CD4-positive, CD25-positive, alpha-beta regulatory T cell (primary cell): ENCODE data around the gene PAPPA. TPM values are rescaled to one million over a fixed set of nuclear protein-coding genes. Genes with fewer than 3 reads are reported as not detected.

Source experiments
- ATAC-seq, 2 donors: fragments of 150-1000 bp; cut with Tn5 transposase; one replicate each; pipeline ENCODE4 v1.10.0; 2021; ENCODE audit warnings: low read depth in 2 of 2, moderate number of reproducible peaks in 2 of 2, moderate library complexity in 1 of 2
- DNase-seq, 3 donors: peaks; one replicate each; pipeline versions ENCODE4 v3.0.0 to v3.0.0-alpha.2; 2012 to 2022; ENCODE audit warnings: mixed read lengths in 1 of 3
- H3K27ac ChIP-seq: one replicate; pipeline ENCODE4 v1.7.0; 2013; ENCODE audit warnings: mild to moderate bottlenecking, low read length; ENCODE audit not compliant: insufficient read depth, poor library complexity, severe bottlenecking
- H3K27me3 ChIP-seq: one replicate; pipeline ENCODE4 v1.7.0; 2013; ENCODE audit warnings: low read length; ENCODE audit not compliant: control insufficient read depth, insufficient read depth
- H3K36me3 ChIP-seq: one replicate; pipeline ENCODE4 v1.7.0; 2013; ENCODE audit warnings: mild to moderate bottlenecking, low read length, moderate library complexity; ENCODE audit not compliant: control insufficient read depth, insufficient read depth
- H3K4me1 ChIP-seq: 2 replicates; pipeline ENCODE4 v1.7.0; 2013; ENCODE audit warnings: mild to moderate bottlenecking, low read length; ENCODE audit not compliant: insufficient read depth, control insufficient read depth, poor library complexity, severe bottlenecking
- H3K4me3 ChIP-seq: one replicate; pipeline ENCODE4 v1.7.0; 2013; ENCODE audit warnings: low read depth, mild to moderate bottlenecking, low read length, moderate library complexity
- H3K9me3 ChIP-seq, 2 experiments: 1 replicate in 1 of 2; 2 replicates in 1 of 2; pipeline ENCODE4 v1.7.0; 2013; ENCODE audit warnings: low read length in 2 of 2, mild to moderate bottlenecking in 1 of 2, moderate library complexity in 1 of 2; ENCODE audit not compliant: control insufficient read depth in 2 of 2
- H3K27ac Mint-ChIP-seq, 3 donors: one replicate each; pipeline ENCODE4 v1.8.0; 2020 to 2022; ENCODE audit warnings: mild to moderate bottlenecking in 3 of 3, mixed read lengths in 3 of 3, moderate library complexity in 2 of 3
- H3K27me3 Mint-ChIP-seq: one replicate; pipeline ENCODE4 v1.8.0; 2022; ENCODE audit warnings: mild to moderate bottlenecking, mixed read lengths
- H3K36me3 Mint-ChIP-seq: one replicate; pipeline ENCODE4 v1.8.0; 2020; ENCODE audit warnings: mixed read lengths
- H3K4me1 Mint-ChIP-seq, 4 donors: one replicate each; pipeline ENCODE4 v1.8.0; 2020 to 2022; ENCODE audit warnings: mixed read lengths in 4 of 4, mild to moderate bottlenecking in 1 of 4
- H3K4me3 Mint-ChIP-seq, 4 donors: one replicate each; pipeline ENCODE4 v1.8.0; 2020 to 2022; ENCODE audit warnings: mild to moderate bottlenecking in 4 of 4, mixed read lengths in 4 of 4, moderate library complexity in 3 of 4
- H3K9me3 Mint-ChIP-seq, 7 donors: one replicate each; pipeline ENCODE4 v1.8.0; 2020 to 2022; ENCODE audit warnings: mixed read lengths in 7 of 7, mild to moderate bottlenecking in 3 of 7, moderate library complexity in 2 of 7
- polyA plus RNA-seq, 4 donors: library from polyadenylated mRNA; unstranded; fragments of 300-500 nt; fragmentation: Illumina TruSeq; gene quantifications; one replicate each; pipeline ENCODE4 v1.2.3, GENCODE V29; 2021
- total RNA-seq: library from RNA; stranded (reverse); gene quantifications from one replicate; pipeline ENCODE4 v1.2.3, GENCODE V29; 2022

The PAPPA gene
- total and polyA plus RNA-seq, 5 donors from 2014 or later, result 0.01 to 0.42 (median 0.09) TPM; not detected in 1

DNA sequence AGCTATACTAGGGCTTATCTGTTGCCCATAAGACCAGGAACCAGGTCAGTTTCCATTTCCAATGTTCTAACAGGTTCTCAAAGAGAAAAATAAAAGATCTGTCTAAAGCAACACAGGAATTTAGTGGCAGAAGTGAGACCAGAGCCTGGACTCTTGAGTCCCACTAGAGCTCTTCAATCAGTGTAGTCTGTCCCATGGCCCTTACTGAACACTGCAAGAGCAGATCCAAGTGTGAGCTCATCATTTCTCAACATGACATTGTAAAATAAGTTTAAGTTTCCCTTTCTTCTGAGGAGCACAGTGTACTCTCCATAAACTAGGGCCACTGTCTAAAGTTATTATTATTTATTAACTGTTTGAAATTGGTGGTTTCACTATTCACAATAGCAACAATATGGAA is 8.6 kb upstream of the PAPPA start:
- H3K36me3 ChIP-seq, result no peaks in the 10 kb centered on the region
- H3K27ac ChIP-seq, result no peak overlapping the region
- DNase-seq, result no peak
- no peaks in the 10 kb centered on the region for H3K9me3 ChIP-seq
- ATAC-seq, result no peak
- H3K4me1 ChIP-seq, result no peaks in the 10 kb centered on the region
- H3K4me3 ChIP-seq, result no peak overlapping the region
- peaks cover 4% of the 10 kb centered on the region for H3K27me3 Mint-ChIP-seq
- no peaks in the 10 kb centered on the region for H3K36me3 Mint-ChIP-seq
- H3K4me1 Mint-ChIP-seq, result no peaks in the 10 kb centered on the region
- H3K4me3 Mint-ChIP-seq, result no peak overlapping the region
- no peak overlapping the region for H3K27ac Mint-ChIP-seq
- peaks cover 0 to 6% (median 0%) of the 10 kb centered on the region in 7 donors for H3K9me3 Mint-ChIP-seq
- no peaks in the 10 kb centered on the region for H3K27me3 ChIP-seq

DNA sequence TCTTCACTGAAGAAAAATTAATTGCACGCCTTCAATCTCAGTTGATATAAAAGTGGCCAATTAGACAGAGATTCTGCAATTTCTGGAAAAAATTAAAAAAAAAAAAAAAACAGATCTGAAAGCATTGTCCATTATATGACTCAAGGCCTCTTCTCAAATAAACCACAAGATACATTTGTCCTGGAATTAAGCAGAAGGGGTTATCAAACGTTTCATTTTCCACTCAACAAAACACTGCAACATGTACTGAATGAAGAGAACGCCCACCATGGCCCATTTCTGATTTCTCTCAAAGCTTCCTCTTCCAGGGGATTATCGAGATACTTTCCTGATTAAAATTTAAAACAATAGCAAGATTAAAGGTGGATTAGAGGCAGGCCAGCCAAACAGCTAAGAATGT is 5.8 kb upstream of the PAPPA start:
- Mint-ChIP-seq H3K36me3 (no peaks in the 10 kb centered on the region), H3K9me3 (peaks cover 0 to 6% (median 0%) of the 10 kb centered on the region in 7 donors), H3K27ac (no peak overlapping the region), H3K27me3 (peaks cover 22% of the 10 kb centered on the region), H3K4me3 (no peak overlapping the region), H3K4me1 (peaks cover 0 to 2% (median 0%) of the 10 kb centered on the region in 4 donors)
- Histone ChIP-seq H3K36me3 (no peaks in the 10 kb centered on the region), H3K27me3 (peaks cover 12% of the 10 kb centered on the region), H3K27ac (no peak overlapping the region), H3K4me1 (no peaks in the 10 kb centered on the region), H3K4me3 (no peak overlapping the region), H3K9me3 (no peaks in the 10 kb centered on the region)
- DNase-seq, result no peak
- no peak for ATAC-seq

DNA sequence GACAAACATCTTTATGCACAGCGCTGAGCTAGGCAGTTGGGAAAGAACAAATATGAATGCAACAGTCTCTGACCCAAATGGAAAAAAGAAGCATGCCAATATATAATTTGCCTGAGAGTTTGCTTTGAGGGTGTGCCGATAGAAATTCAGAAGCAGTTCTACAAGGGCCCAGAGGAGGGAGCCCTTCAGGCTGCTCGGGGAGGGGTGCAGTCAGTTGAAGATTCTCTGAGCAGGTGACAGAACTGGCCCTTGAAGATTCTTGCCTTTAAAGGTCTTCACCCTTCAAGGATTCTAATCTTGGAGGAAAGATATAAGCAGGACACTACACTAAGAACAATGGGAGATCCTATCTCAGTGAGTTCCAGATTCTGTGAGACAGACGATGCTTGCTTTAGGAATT is 3.7 kb upstream of the PAPPA start:
- H3K4me3 Mint-ChIP-seq, result no peak overlapping the region
- Histone ChIP-seq H3K4me3 (no peak overlapping the region), H3K36me3 (no peaks in the 10 kb centered on the region), H3K27ac (no peak overlapping the region), H3K4me1 (no peaks in the 10 kb centered on the region), H3K9me3 (no peaks in the 10 kb centered on the region), H3K27me3 (peaks cover 18% of the 10 kb centered on the region)
- H3K27me3 Mint-ChIP-seq, result peaks cover 34% of the 10 kb centered on the region
- no peak for ATAC-seq
- no peak overlapping the region for H3K27ac Mint-ChIP-seq
- DNase-seq, result peak in 1 of 3 donors; percentile 3
- H3K36me3 Mint-ChIP-seq, result no peaks in the 10 kb centered on the region
- peaks cover 0 to 5% (median 1%) of the 10 kb centered on the region in 4 donors for H3K4me1 Mint-ChIP-seq
- H3K9me3 Mint-ChIP-seq, result peaks cover 0 to 3% (median 0%) of the 10 kb centered on the region in 7 donors

DNA sequence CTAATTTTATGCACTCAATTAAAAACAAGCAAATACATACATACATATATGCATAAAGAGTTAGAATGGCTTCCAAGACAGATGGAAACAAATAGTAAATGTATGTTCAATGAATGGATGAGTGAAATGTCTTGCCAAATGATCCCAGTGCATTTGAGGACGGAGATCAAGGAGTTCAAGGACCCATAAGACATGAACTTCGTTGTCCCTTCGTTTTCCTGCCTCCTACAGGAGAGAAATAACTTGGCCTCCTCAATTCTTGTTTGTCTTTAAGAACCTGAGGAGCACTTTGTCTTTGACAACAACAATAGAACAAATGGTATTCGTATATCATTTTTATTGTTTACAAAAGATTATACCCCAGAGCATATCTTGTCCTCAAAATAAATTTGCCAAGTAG is 2.4 kb upstream of the PAPPA start:
- Histone ChIP-seq H3K27ac (no peak overlapping the region), H3K36me3 (no peaks in the 10 kb centered on the region), H3K27me3 (peaks cover 24% of the 10 kb centered on the region), H3K9me3 (no peaks in the 10 kb centered on the region), H3K4me1 (no peaks in the 10 kb centered on the region), H3K4me3 (no peak overlapping the region)
- Mint-ChIP-seq H3K27ac (no peak overlapping the region), H3K27me3 (peaks cover 46% of the 10 kb centered on the region), H3K4me3 (no peak overlapping the region), H3K4me1 (peaks cover 0 to 12% (median 1%) of the 10 kb centered on the region in 4 donors), H3K9me3 (peaks cover 0 to 4% (median 0%) of the 10 kb centered on the region in 7 donors), H3K36me3 (no peaks in the 10 kb centered on the region)
- ATAC-seq (no peak), DNase-seq (no peak)

DNA sequence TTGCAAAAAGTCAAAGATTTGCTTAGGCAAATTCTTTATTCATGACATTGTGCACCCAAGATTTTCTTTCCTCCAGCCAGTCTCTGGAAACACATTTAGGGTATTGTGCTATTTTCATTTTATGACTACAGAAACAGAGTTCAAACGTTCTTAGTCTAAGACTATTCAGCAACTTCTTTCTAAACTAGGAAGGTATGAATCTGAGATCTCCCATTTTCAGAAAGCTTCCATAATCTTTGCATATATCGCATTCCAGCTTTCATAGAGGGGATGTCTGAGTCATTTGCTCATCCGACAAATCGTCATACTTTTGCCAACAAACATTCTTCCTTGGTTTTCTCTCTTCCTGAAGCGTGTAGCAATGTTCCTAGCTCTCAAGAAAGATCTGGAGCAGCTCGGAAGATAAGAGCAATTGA is 1.6 kb upstream of the PAPPA start:
- peaks cover 48% of the 10 kb centered on the region for H3K27me3 Mint-ChIP-seq
- ATAC-seq (no peak), DNase-seq (no peak)
- no peaks in the 10 kb centered on the region for H3K36me3 Mint-ChIP-seq
- H3K9me3 Mint-ChIP-seq, result peaks cover 0 to 4% (median 0%) of the 10 kb centered on the region in 7 donors
- H3K4me1 Mint-ChIP-seq, result peaks cover 0 to 12% (median 1%) of the 10 kb centered on the region in 4 donors
- no peak overlapping the region for H3K4me3 Mint-ChIP-seq
- no peak overlapping the region for H3K4me3 ChIP-seq
- H3K27ac ChIP-seq, result no peak overlapping the region
- no peaks in the 10 kb centered on the region for H3K4me1 ChIP-seq
- peaks cover 24% of the 10 kb centered on the region for H3K27me3 ChIP-seq
- H3K9me3 ChIP-seq, result no peaks in the 10 kb centered on the region
- no peak overlapping the region for H3K27ac Mint-ChIP-seq
- H3K36me3 ChIP-seq, result no peaks in the 10 kb centered on the region

DNA sequence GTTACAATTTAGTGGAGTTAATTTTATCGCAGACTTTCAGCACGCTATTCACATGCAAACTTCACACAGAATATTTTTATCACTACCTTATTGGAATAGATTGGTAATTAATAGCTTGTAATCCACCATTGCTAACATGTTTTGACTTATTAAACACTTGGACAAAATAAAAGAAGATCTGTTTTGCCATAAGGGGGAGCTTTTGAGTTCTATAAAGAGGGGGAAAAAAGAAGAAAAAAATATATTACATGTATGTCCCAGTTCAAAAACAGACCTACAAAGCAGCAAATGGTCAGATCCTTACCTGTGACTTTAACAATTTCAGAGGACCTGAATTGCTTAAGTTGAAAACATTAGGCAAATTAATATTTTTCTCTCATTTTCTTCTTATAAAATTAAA is 1.2 kb upstream of the PAPPA start:
- peaks cover 26% of the 10 kb centered on the region for H3K27me3 ChIP-seq
- no peak for ATAC-seq

DNA sequence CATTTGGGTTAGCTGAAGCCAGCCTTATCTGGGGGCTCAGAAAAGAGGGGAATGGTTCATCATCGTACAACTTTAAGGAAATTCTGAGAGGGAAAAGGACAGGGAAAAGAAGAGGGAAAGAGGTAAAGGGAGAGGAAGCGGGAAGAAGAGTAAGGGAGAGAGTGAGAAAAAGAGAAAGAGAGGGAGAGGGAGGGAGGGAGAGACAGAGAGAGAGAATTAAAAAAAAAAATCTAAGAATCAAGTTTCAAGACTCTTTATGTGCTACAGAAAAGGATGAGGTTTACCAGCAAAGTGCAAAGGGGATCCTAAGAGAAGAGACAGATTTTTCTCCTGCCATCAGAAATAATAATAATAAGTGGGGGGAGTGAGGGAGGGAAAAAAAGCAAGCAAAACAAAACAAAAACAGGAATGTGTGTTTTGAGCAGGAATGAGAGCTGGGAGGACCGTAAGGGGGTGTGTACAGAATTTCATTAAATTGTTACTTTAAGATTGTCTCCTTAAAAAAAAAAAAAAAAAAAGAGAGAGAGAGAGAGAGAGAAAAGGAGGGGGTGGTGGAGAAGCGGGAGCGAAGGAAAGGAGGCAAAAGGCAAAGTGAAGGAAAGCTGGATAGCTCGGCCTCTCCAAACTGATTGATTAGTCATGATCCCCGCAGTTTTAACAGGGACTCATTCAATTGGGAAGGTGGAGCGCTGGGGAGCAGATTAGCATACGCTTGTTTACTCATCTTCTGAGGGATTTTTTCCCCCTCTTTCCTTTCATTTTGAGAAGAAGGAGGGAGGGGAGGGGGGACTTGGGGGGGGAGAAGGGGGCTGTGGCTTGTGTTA is 438 bp upstream of the PAPPA start:
- peaks cover 0 to 4% (median 0%) of the 10 kb centered on the region in 7 donors for H3K9me3 Mint-ChIP-seq
- DNase-seq (no peak), ATAC-seq (no peak)
- no peak overlapping the region for H3K4me3 Mint-ChIP-seq
- H3K36me3 Mint-ChIP-seq, result no peaks in the 10 kb centered on the region
- Histone ChIP-seq H3K27me3 (peaks cover 31% of the 10 kb centered on the region), H3K4me3 (no peak overlapping the region), H3K27ac (no peak overlapping the region), H3K9me3 (no peaks in the 10 kb centered on the region), H3K4me1 (no peaks in the 10 kb centered on the region), H3K36me3 (no peaks in the 10 kb centered on the region)
- H3K4me1 Mint-ChIP-seq, result peaks cover 0 to 12% (median 1%) of the 10 kb centered on the region in 4 donors
- H3K27me3 Mint-ChIP-seq, result peaks cover 51% of the 10 kb centered on the region
- H3K27ac Mint-ChIP-seq, result no peak overlapping the region

More for the DNA sequence above, 1.2 kb upstream of the PAPPA start:
- Histone ChIP-seq H3K9me3 (no peaks in the 10 kb centered on the region), H3K4me1 (no peaks in the 10 kb centered on the region), H3K27ac (no peak overlapping the region), H3K36me3 (no peaks in the 10 kb centered on the region), H3K4me3 (no peak overlapping the region)
- no peak for DNase-seq
- peaks cover 0 to 12% (median 1%) of the 10 kb centered on the region in 4 donors for H3K4me1 Mint-ChIP-seq
- H3K9me3 Mint-ChIP-seq, result peaks cover 0 to 4% (median 0%) of the 10 kb centered on the region in 7 donors
- H3K27ac Mint-ChIP-seq, result no peak overlapping the region
- H3K4me3 Mint-ChIP-seq, result no peak overlapping the region
- H3K36me3 Mint-ChIP-seq, result no peaks in the 10 kb centered on the region
- peaks cover 48% of the 10 kb centered on the region for H3K27me3 Mint-ChIP-seq
